ENCODE measurements around the gene COL18A1. TPM values are rescaled to one million over a fixed set of nuclear protein-coding genes. Genes with fewer than 3 reads are reported as not detected.
"Not testable (repeated sequence)": the region's sequence is repeated elsewhere in the genome, so short reads cannot be mapped to it uniquely, and the experiment has no call there.

Gene COL18A1
- polyA plus RNA-seq, 1 of the 3 experiments (the other 2 are of a cell fraction), result 118 TPM

GRCh38 chr21:45502600-45502999 is 97.6 kb downstream of the COL18A1 start (continued):
- TF ChIP-seq USF2 (IDR thresholded peaks at IDR 0.05; ENCODE audit: borderline replicate concordance, low read depth, low read length), result no peak
- no peak for TF ChIP-seq PBX3 (IDR thresholded peaks at IDR 0.05)
- TF ChIP-seq MXI1 (IDR thresholded peaks at IDR 0.05; ENCODE audit: low read depth, low read length), result no peak
- no peak for TF ChIP-seq FOXM1 (IDR thresholded peaks at IDR 0.05; ENCODE audit: low read depth)
- TF ChIP-seq TCF12 (IDR thresholded peaks at IDR 0.05), result no peak
- TF ChIP-seq RAD21 (IDR thresholded peaks at IDR 0.05; ENCODE audit: low read length), result no peak
- TF ChIP-seq NRF1 (IDR thresholded peaks at IDR 0.05; ENCODE audit: low read depth, low read length), result no peak
- TF ChIP-seq ZBTB33 (IDR thresholded peaks at IDR 0.05; ENCODE audit: borderline replicate concordance, low read depth), result no peak
- TF ChIP-seq GABPA (IDR thresholded peaks at IDR 0.05; ENCODE audit: low read depth), result no peak

GRCh38 chr21:45503226-45503625 is 98.3 kb downstream of the COL18A1 start:
- H3K27ac ChIP-seq (ENCODE audit: low read depth in 2 of 2, low read length in 1 of 2); H3K4me3 ChIP-seq (ENCODE audit: low read depth in 2 of 2, low read length in 1 of 2); H3K27me3 ChIP-seq (ENCODE audit: insufficient read depth); H3K9ac ChIP-seq; H4K20me1 ChIP-seq (ENCODE audit: insufficient read depth); H3K4me1 ChIP-seq (ENCODE audit: control insufficient read depth in 1 of 2, insufficient read depth in 2 of 2, low read depth in 1 of 2, low read length in 1 of 2); H3F3A ChIP-seq (replicated peaks; ENCODE audit: insufficient read depth); H3K9me3 ChIP-seq; H3K9me2 ChIP-seq; H3K36me3 ChIP-seq (replicated peaks in 1 of 2; ENCODE audit: control insufficient read depth in 1 of 2, insufficient read depth in 2 of 2, low read length in 1 of 2); DNase-seq; H2AFZ ChIP-seq (ENCODE audit: low read depth); H3K4me2 ChIP-seq; POLR2A ChIA-PET; CTCF ChIA-PET; H3K79me2 ChIP-seq (ENCODE audit: insufficient read depth): not testable (repeated sequence)
- 92% methylated on average over 4 of the region's 4 CpGs for WGBS (ENCODE audit: low lambda C conversion rate)

- no peaks in the 10 kb centered on the region; a peak in 1 of 4 replicates for H3K4me1 ChIP-seq (ENCODE audit: control insufficient read depth in 1 of 2, insufficient read depth in 2 of 2, low read depth in 1 of 2, low read length in 1 of 2)
- H3F3A ChIP-seq (replicated peaks; ENCODE audit: insufficient read depth), result peaks cover 9% of the 10 kb centered on the region
- H3K27ac ChIP-seq (ENCODE audit: low read depth in 2 of 2, low read length in 1 of 2), result no peak overlapping the region
- no peaks in the 10 kb centered on the region for H3K27me3 ChIP-seq (ENCODE audit: insufficient read depth)
- H3K79me2 ChIP-seq (ENCODE audit: insufficient read depth), result no peaks in the 10 kb centered on the region
- ChIA-PET CTCF (no interaction called here), POLR2A (no interaction called here)
- no peak overlapping the region for H3K4me3 ChIP-seq (ENCODE audit: low read depth in 2 of 2, low read length in 1 of 2)
- no peaks in the 10 kb centered on the region for H3K9me3 ChIP-seq
- TF ChIP-seq EP300 (IDR thresholded peaks at IDR 0.05; ENCODE audit: borderline replicate concordance in 1 of 2, low read depth in 1 of 2, low read length in 1 of 2), result no peak
- no peak for TF ChIP-seq CHD2 (IDR thresholded peaks at IDR 0.05; ENCODE audit: low read length, partially characterized antibody)
- no peak for TF ChIP-seq ZBTB33 (IDR thresholded peaks at IDR 0.05; ENCODE audit: borderline replicate concordance, low read depth)
- no peak for TF ChIP-seq GABPA (IDR thresholded peaks at IDR 0.05; ENCODE audit: low read depth)
- no peak for TF ChIP-seq SMC3 (IDR thresholded peaks at IDR 0.05; ENCODE audit: low read depth, low read length)
- TF ChIP-seq TCF12 (IDR thresholded peaks at IDR 0.05), result no peak
- no peak for TF ChIP-seq RFX5 (IDR thresholded peaks at IDR 0.05; ENCODE audit: low read length)
- TF ChIP-seq YY1 (IDR thresholded peaks at IDR 0.05; ENCODE audit: low read depth), result no peak
- no peak for TF ChIP-seq NFIC (IDR thresholded peaks at IDR 0.05; ENCODE audit: borderline replicate concordance)
- TF ChIP-seq IRF3 (IDR thresholded peaks at IDR 0.05; ENCODE audit: low read depth, low read length), result no peak
- TF ChIP-seq SIN3A (IDR thresholded peaks at IDR 0.05; ENCODE audit: borderline replicate concordance, low read depth, low read length), result no peak
- H3K9ac ChIP-seq, result no peak overlapping the region
- H3K9me2 ChIP-seq, result no peaks in the 10 kb centered on the region
- 80% methylated on average over 9 of the region's 22 CpGs for WGBS (ENCODE audit: low lambda C conversion rate)
- no peak overlapping the region for H2AFZ ChIP-seq (ENCODE audit: low read depth)
- no peak for DNase-seq
- no peaks in the 10 kb centered on the region for H4K20me1 ChIP-seq (ENCODE audit: insufficient read depth)
- peaks cover 0 to 6% of the 10 kb centered on the region in 2 experiments for H3K36me3 ChIP-seq (replicated peaks in 1 of 2; ENCODE audit: control insufficient read depth in 1 of 2, insufficient read depth in 2 of 2, low read length in 1 of 2)
- H3K4me2 ChIP-seq, result no peak overlapping the region
Measured at GRCh38 chr21:45504021-45504515, 99.1 kb downstream of the COL18A1 start.
